Activated CD8-positive, alpha-beta T cell treated with anti-CD3 and anti-CD28 coated beads for 36 hours (primary cell): ENCODE results near the gene BICC1. TPM values are rescaled to one million over a fixed set of nuclear protein-coding genes. Genes with fewer than 3 reads are reported as not detected.

ENCODE experiments used
- ATAC-seq: fragments of 200-7000 bp; cut with Tn5 transposase; one replicate; pipeline ENCODE4 v1.10.0; 2021; ENCODE audit warnings: mild to moderate bottlenecking, moderate library complexity
- CTCF ChIA-PET: fragments of 350-600 bp; sonication (Branson Sonifier 250); formaldehyde crosslinking; loops from one replicate; lab custom pipeline; 2021; ENCODE audit warnings: antibody characterized with exemption; lab: Charles Lee
- POLR2A ChIA-PET: fragments of 350-600 bp; sonication (Branson Sonifier 250); formaldehyde crosslinking; loops from one replicate; lab custom pipeline; 2021; ENCODE audit warnings: antibody characterized with exemption; lab: Charles Lee
- DNase-seq: peaks from one replicate; pipeline ENCODE4 v3.0.0-alpha.2; 2020
- H3K27ac Mint-ChIP-seq: one replicate; pipeline ENCODE4 v1.8.0; 2021; ENCODE audit warnings: mild to moderate bottlenecking, mixed read lengths
- H3K27me3 Mint-ChIP-seq: one replicate; pipeline ENCODE4 v1.8.0; 2021; ENCODE audit warnings: mixed read lengths
- H3K36me3 Mint-ChIP-seq: one replicate; pipeline ENCODE4 v1.8.0; 2021; ENCODE audit warnings: low read depth, mixed read lengths
- H3K4me1 Mint-ChIP-seq: one replicate; pipeline ENCODE4 v1.8.0; 2021; ENCODE audit warnings: low read depth, mixed read lengths
- H3K4me3 Mint-ChIP-seq: one replicate; pipeline ENCODE4 v1.8.0; 2021; ENCODE audit warnings: mild to moderate bottlenecking, moderate library complexity, mixed read lengths
- H3K9me3 Mint-ChIP-seq: one replicate; pipeline ENCODE4 v1.8.0; 2021; ENCODE audit warnings: mixed read lengths
- CTCF ChIP-seq: fragments of 200-600 bp; IDR thresholded peaks from one replicate; pipeline ENCODE4 v1.8.0; 2022; ENCODE audit warnings: antibody characterized with exemption, mild to moderate bottlenecking
- intact Hi-C: fragments of 100-400 bp; cut with micrococcal nuclease; formaldehyde crosslinking; loops from one replicate; pipeline ENCODE4 v1.10.0; 2022
- total RNA-seq, 2 experiments: library from RNA; stranded (reverse); gene quantifications; one replicate each; pipeline ENCODE4 v1.2.3, GENCODE V29; 2021

BICC1 gene
- total RNA-seq, 2 experiments from 2014 or later = not detected

- H3K9me3 Mint-ChIP-seq = no peaks in the 10 kb centered on the region
- H3K4me3 Mint-ChIP-seq = no peak overlapping the region
- CTCF ChIA-PET = no interaction called here
- intact Hi-C loops = no loop called here
- H3K27me3 Mint-ChIP-seq = peaks cover 2% of the 10 kb centered on the region
- H3K36me3 Mint-ChIP-seq = no peaks in the 10 kb centered on the region
- DNase-seq = no peak
- POLR2A ChIA-PET = interaction anchor here (0.6 kb wide), 1 partner anchor 212 kb away, joined by 3 read pairs; no protein-coding TSS in a partner anchor
- no peaks in the 10 kb centered on the region for H3K4me1 Mint-ChIP-seq
- no peak for ATAC-seq
- H3K27ac Mint-ChIP-seq = no peak overlapping the region
- TF ChIP-seq CTCF = no peak
Measured at GRCh38 chr10:58756130-58756719, 243.6 kb downstream of the BICC1 start.

GRCh38 chr10:58757352-58758065 lies 244.8 kb downstream of the BICC1 start:
- no peak for TF ChIP-seq CTCF
- Mint-ChIP-seq H3K4me1 (no peaks in the 10 kb centered on the region), H3K4me3 (no peak overlapping the region), H3K27me3 (peaks cover 4% of the 10 kb centered on the region), H3K36me3 (no peaks in the 10 kb centered on the region), H3K27ac (no peak overlapping the region), H3K9me3 (no peaks in the 10 kb centered on the region)
- DNase-seq (no peak), ATAC-seq (no peak)
- ChIA-PET POLR2A (no interaction called here), CTCF (no interaction called here)
- intact Hi-C loops = no loop called here

- no peak for ATAC-seq
- intact Hi-C loops = no loop called here
- Mint-ChIP-seq H3K27me3 (peaks cover 4% of the 10 kb centered on the region), H3K27ac (no peak overlapping the region), H3K4me3 (no peak overlapping the region), H3K36me3 (no peaks in the 10 kb centered on the region), H3K4me1 (no peaks in the 10 kb centered on the region), H3K9me3 (no peaks in the 10 kb centered on the region)
- TF ChIP-seq CTCF = no peak
- ChIA-PET POLR2A (no interaction called here), CTCF (no interaction called here)
- DNase-seq = no peak
Measured at GRCh38 chr10:58758321-58758720, 245.6 kb downstream of the BICC1 start.

GRCh38 chr10:58764087-58764747 lies 251.5 kb downstream of the BICC1 start:
- H3K27me3 Mint-ChIP-seq = peaks cover 3% of the 10 kb centered on the region
- no peak overlapping the region for H3K27ac Mint-ChIP-seq
- H3K4me3 Mint-ChIP-seq = no peak overlapping the region
- peaks cover 11% of the 10 kb centered on the region for H3K9me3 Mint-ChIP-seq
- POLR2A ChIA-PET = interaction anchor here (0.6 kb wide), 1 partner anchor 186 kb away, joined by 4 read pairs; no protein-coding TSS in a partner anchor
- DNase-seq = no peak
- TF ChIP-seq CTCF = no peak
- CTCF ChIA-PET = interaction anchor here (1.4 kb wide), 1 partner anchor 17 kb away, joined by 3 read pairs; no protein-coding TSS in a partner anchor
- no peaks in the 10 kb centered on the region for H3K36me3 Mint-ChIP-seq
- H3K4me1 Mint-ChIP-seq = no peaks in the 10 kb centered on the region
- ATAC-seq = no peak
- intact Hi-C loops = no loop called here

- intact Hi-C loops = no loop called here
- DNase-seq = no peak
- Mint-ChIP-seq H3K9me3 (peaks cover 11% of the 10 kb centered on the region), H3K4me3 (no peak overlapping the region), H3K27ac (no peak overlapping the region), H3K36me3 (no peaks in the 10 kb centered on the region), H3K27me3 (peaks cover 3% of the 10 kb centered on the region), H3K4me1 (no peaks in the 10 kb centered on the region)
- ChIA-PET POLR2A (no interaction called here), CTCF (no interaction called here)
- no peak for TF ChIP-seq CTCF
- no peak for ATAC-seq
Measured at GRCh38 chr10:58765910-58766309, 253.2 kb downstream of the BICC1 start.
